ENCODE data around the gene C10orf95.

Gene C10orf95

DNA sequence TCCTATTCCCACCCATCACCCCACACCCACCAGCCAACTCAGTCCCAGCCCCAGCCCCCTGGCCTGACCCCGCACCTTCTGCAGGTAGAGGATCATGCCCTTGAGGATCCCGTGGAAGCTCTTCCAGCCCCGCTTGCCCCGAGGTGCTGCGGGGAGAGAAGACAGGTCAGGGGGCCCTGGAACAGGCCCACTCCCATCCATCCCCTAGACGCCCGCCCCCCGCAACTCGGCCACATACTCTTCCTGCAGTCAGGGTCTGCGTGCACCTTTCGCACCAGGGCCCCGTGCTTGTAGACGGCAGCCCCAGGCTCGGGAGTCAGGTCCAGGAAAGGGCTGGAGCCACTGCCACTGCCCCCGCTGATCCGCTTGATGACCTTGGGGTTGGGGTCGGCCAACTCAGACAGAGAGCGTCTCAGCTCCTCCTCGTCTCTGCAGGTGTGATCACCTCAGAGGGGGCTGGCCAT is 46.2 kb downstream of the C10orf95 start:
- DNase-seq (ENCODE audit: insufficient read length, low spot score) = no peak
- TF ChIP-seq, protein P1, sequence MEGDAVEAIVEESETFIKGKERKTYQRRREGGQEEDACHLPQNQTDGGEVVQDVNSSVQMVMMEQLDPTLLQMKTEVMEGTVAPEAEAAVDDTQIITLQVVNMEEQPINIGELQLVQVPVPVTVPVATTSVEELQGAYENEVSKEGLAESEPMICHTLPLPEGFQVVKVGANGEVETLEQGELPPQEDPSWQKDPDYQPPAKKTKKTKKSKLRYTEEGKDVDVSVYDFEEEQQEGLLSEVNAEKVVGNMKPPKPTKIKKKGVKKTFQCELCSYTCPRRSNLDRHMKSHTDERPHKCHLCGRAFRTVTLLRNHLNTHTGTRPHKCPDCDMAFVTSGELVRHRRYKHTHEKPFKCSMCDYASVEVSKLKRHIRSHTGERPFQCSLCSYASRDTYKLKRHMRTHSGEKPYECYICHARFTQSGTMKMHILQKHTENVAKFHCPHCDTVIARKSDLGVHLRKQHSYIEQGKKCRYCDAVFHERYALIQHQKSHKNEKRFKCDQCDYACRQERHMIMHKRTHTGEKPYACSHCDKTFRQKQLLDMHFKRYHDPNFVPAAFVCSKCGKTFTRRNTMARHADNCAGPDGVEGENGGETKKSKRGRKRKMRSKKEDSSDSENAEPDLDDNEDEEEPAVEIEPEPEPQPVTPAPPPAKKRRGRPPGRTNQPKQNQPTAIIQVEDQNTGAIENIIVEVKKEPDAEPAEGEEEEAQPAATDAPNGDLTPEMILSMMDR (IDR thresholded peaks at IDR 0.05; ENCODE audit: insufficient read depth, missing control alignments) = no peak
- no peak for FAIRE-seq

DNA sequence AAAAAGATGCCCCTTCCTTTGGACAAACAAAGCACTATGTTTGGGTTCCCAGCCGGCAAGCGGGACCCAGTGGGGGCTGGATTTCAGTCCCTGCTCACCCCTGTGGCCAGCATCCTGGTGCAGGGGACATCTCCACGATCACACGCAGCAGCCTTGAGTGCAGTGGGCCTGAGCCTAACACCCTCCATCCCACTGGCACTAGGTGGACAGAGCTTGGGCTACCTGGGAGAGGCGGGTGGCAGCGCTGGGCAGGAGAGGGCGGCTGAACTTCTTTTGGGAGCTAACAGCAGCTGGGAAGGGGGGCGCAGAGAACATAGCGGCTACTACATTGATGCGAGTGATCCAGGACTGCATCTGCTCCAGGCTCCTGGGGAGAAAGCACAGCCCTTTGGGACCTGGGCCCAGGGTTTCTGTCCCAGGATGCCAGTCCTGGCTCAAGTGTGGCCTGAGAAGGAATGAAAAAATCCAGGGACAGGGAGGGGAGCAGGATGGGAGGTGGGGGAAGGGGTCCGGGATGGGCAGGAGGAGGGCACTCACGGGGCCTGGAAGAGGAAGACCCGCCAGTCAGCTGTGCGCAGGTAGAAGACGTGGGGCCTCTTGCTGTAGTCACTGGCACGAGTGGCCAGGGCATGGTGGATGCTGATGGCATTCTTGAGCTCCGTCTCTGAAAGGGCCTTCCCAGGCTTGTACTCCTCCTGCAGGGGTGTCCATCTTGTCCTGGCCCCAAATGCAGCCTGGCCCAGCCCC is 46.8 kb downstream of the C10orf95 start:
- TF ChIP-seq, protein P1 (IDR thresholded peaks at IDR 0.05; ENCODE audit: insufficient read depth, missing control alignments) = no peak
- FAIRE-seq (no peak), DNase-seq (ENCODE audit: insufficient read length, low spot score) (no peak)

DNA sequence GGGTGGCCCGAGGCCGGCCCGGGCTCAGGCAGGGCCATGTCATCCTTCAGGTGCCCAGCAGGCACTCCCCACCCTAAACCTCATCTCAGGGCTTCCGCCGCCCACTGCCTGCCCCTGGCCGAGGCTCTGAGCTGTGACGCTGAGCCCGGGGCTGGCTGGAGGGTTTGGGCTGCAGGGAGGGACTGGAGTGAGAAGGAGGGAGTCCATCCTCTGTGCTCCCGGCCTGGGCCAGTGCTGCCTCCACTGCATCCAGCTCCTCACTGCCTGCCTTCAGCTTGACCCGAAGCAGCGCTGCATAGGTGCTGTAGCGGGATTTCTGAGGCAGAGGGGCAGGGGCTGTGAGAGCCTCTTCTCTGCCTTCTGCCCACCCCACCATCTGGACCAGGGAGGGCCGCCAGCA is 48.2 kb downstream of the C10orf95 start:
- DNase-seq (ENCODE audit: insufficient read length, low spot score) (no peak), FAIRE-seq (no peak)
- TF ChIP-seq, protein P1 (IDR thresholded peaks at IDR 0.05; ENCODE audit: insufficient read depth, missing control alignments) = no peak

DNA sequence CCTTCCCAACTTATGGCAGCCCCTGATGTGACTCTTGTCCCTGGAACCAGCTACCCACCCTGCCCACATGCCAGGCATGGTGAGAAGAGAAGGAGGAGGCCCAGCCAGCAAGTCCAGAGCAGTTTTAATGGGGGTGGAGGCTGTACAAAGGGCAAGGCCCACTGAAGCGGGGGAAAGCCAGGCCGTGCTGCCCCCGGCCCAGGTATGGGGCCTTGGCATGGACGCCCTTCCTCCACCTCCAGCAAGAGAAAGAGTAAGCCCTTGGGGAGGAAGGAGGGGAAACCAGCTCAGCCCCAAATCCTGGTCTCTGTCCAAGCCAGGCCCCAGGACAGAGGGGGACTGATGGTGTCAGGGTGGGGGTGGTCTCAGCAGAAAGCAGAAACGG is 48.8 kb downstream of the C10orf95 start:
- no peak for FAIRE-seq
- TF ChIP-seq, protein P1 (IDR thresholded peaks at IDR 0.05; ENCODE audit: insufficient read depth, missing control alignments) = no peak
- no peak for DNase-seq (ENCODE audit: insufficient read length, low spot score)

DNA sequence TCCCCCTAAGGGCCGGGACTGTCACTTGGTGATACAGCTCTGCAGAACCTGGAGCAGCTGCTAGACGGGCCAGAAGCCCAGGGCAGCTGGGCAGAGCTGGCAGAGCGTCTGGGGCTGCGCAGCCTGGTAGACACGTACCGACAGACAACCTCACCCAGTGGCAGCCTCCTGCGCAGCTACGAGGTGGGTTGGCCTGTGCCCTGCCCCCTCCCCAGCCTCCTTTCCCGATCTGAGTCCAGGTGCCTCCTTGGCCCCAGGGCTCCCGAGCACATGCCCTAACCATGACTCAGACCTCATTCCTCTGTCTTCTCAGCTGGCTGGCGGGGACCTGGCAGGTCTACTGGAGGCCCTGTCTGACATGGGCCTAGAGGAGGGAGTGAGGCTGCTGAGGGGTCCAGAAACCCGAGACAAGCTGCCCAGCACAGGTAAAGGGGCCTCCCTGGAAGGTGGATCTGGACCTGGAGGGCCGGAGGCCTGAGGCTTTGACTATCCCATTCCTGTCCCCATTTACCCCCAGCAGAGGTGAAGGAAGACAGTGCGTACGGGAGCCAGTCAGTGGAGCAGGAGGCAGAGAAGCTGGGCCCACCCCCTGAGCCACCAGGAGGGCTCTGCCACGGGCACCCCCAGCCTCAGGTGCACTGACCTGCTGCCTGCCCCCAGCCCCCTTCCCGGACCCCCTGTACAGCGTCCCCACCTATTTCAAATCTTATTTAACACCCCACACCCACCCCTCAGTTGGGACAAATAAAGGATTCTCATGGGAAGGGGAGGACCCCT is 49.4 kb downstream of the C10orf95 start:
- DNase-seq (ENCODE audit: insufficient read length, low spot score) = no peak
- FAIRE-seq = no peak
- TF ChIP-seq, protein P1 (IDR thresholded peaks at IDR 0.05; ENCODE audit: insufficient read depth, missing control alignments) = no peak

DNA sequence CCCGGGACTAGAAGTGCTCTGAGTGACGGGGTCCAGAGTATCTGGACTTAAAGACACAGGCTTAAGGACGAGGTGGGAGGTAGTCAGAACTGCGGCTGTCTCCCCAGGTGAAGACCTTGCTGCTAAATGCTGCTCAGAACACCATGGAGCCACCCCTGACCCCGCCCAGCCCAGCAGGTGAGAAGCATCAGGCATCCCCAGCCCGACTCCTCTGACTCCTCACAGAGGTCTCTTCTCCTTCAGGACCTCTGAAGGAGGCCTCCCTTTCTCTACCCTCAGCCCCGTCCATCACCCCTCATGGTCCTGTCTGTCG is 50.0 kb downstream of the C10orf95 start:
- FAIRE-seq = no peak
- TF ChIP-seq, protein P1 (IDR thresholded peaks at IDR 0.05; ENCODE audit: insufficient read depth, missing control alignments) = no peak
- no peak for DNase-seq (ENCODE audit: insufficient read length, low spot score)

All from D721Med (cell line).